ENCODE data around the gene ACSS1. TPM values are rescaled to one million over a fixed set of nuclear protein-coding genes. Genes with fewer than 3 reads are reported as not detected.

The ACSS1 gene
- total and polyA plus RNA-seq, 2 experiments from 2014 or later, result 1.3 to 4.1 TPM

- Histone ChIP-seq H3F3A (replicated peaks; ENCODE audit: low read depth) (no peaks in the 10 kb centered on the region), H3K9me2 (ENCODE audit: insufficient read depth) (no peaks in the 10 kb centered on the region), H3K27ac (ENCODE audit: low read depth) (no peak overlapping the region), H3K36me3 (ENCODE audit: insufficient read depth) (peaks cover 13% of the 10 kb centered on the region; the same call in 1 of the 2 replicates), H2AFZ (no peak overlapping the region), H3K4me3 (no peak overlapping the region), H3K27me3 (ENCODE audit: insufficient read depth) (no peaks in the 10 kb centered on the region), H4K20me1 (replicated peaks; ENCODE audit: insufficient read depth) (no peaks in the 10 kb centered on the region), H3K79me2 (replicated peaks; ENCODE audit: insufficient read depth) (no peaks in the 10 kb centered on the region), H3K4me2 (no peak overlapping the region), H3K4me1 (ENCODE audit: insufficient read depth) (no peaks in the 10 kb centered on the region)
- H3K36me3 Mint-ChIP-seq (ENCODE audit: low read depth), result peaks cover 67% of the 10 kb centered on the region
- ATAC-seq, result no peak
- H3K27me3 Mint-ChIP-seq (ENCODE audit: insufficient read depth, low read depth, poor library complexity), result peaks cover 2% of the 10 kb centered on the region
- no peak overlapping the region for H3K27ac Mint-ChIP-seq
- no peak for DNase-seq (ENCODE audit: low spot score)
- H3K9me3 Mint-ChIP-seq, result no peaks in the 10 kb centered on the region
- no peak for TF ChIP-seq EZH2 (IDR thresholded peaks at IDR 0.05; ENCODE audit: low read depth, unreplicated experiment)
- H3K4me1 Mint-ChIP-seq, result no peaks in the 10 kb centered on the region
- no peak overlapping the region for H3K4me3 Mint-ChIP-seq
These were observed 89.6 kb downstream of the ACSS1 start for GRCh38 chr20:24968278-24968800.

DNA sequence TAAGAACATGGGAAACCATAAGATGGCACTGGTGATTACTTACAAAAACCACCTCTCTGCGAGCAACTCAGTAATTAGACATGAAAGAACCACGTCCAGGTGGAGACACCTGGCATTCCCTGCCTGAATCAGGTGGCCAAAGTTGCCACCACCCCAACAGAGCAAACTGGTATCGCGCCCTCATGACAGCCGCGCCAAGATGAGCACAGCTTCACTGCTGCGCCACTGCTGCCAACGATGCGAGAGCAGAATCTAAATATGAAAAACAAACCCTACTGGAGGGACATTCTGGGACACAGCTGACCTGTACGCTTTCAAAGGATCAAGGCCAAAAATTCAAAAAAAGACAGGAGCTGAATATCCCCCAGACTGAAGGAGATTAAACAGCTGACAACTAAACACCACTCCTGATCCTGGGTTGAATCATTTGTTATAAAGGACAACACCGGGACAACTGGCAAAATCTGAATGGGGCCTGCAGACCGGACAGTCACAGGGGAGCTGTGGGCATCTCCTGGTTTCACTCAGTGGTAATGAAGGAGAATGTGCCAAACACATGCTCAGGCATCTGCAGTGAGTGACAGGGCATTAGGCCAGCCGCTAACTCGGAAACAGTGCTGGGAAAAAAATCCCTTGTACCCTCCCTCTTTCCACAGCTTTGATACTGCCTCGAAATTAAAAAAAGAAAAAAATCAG lies 91.5 kb downstream of the ACSS1 start:
- H3K4me3 ChIP-seq, result no peak overlapping the region
- Mint-ChIP-seq H3K4me1 (no peaks in the 10 kb centered on the region), H3K27me3 (ENCODE audit: insufficient read depth, low read depth, poor library complexity) (peaks cover 2% of the 10 kb centered on the region), H3K36me3 (ENCODE audit: low read depth) (peaks cover 66% of the 10 kb centered on the region), H3K4me3 (no peak overlapping the region), H3K9me3 (no peaks in the 10 kb centered on the region), H3K27ac (no peak overlapping the region)
- no peak overlapping the region for H2AFZ ChIP-seq
- DNase-seq (ENCODE audit: low spot score) (no peak), ATAC-seq (no peak)
- H3K4me2 ChIP-seq, result no peak overlapping the region
- H3F3A ChIP-seq (replicated peaks; ENCODE audit: low read depth), result no peaks in the 10 kb centered on the region
- no peak for TF ChIP-seq ETS1 (IDR thresholded peaks at IDR 0.05)
- TF ChIP-seq EZH2 (IDR thresholded peaks at IDR 0.05; ENCODE audit: low read depth, unreplicated experiment), result no peak
- TF ChIP-seq, protein P1, sequence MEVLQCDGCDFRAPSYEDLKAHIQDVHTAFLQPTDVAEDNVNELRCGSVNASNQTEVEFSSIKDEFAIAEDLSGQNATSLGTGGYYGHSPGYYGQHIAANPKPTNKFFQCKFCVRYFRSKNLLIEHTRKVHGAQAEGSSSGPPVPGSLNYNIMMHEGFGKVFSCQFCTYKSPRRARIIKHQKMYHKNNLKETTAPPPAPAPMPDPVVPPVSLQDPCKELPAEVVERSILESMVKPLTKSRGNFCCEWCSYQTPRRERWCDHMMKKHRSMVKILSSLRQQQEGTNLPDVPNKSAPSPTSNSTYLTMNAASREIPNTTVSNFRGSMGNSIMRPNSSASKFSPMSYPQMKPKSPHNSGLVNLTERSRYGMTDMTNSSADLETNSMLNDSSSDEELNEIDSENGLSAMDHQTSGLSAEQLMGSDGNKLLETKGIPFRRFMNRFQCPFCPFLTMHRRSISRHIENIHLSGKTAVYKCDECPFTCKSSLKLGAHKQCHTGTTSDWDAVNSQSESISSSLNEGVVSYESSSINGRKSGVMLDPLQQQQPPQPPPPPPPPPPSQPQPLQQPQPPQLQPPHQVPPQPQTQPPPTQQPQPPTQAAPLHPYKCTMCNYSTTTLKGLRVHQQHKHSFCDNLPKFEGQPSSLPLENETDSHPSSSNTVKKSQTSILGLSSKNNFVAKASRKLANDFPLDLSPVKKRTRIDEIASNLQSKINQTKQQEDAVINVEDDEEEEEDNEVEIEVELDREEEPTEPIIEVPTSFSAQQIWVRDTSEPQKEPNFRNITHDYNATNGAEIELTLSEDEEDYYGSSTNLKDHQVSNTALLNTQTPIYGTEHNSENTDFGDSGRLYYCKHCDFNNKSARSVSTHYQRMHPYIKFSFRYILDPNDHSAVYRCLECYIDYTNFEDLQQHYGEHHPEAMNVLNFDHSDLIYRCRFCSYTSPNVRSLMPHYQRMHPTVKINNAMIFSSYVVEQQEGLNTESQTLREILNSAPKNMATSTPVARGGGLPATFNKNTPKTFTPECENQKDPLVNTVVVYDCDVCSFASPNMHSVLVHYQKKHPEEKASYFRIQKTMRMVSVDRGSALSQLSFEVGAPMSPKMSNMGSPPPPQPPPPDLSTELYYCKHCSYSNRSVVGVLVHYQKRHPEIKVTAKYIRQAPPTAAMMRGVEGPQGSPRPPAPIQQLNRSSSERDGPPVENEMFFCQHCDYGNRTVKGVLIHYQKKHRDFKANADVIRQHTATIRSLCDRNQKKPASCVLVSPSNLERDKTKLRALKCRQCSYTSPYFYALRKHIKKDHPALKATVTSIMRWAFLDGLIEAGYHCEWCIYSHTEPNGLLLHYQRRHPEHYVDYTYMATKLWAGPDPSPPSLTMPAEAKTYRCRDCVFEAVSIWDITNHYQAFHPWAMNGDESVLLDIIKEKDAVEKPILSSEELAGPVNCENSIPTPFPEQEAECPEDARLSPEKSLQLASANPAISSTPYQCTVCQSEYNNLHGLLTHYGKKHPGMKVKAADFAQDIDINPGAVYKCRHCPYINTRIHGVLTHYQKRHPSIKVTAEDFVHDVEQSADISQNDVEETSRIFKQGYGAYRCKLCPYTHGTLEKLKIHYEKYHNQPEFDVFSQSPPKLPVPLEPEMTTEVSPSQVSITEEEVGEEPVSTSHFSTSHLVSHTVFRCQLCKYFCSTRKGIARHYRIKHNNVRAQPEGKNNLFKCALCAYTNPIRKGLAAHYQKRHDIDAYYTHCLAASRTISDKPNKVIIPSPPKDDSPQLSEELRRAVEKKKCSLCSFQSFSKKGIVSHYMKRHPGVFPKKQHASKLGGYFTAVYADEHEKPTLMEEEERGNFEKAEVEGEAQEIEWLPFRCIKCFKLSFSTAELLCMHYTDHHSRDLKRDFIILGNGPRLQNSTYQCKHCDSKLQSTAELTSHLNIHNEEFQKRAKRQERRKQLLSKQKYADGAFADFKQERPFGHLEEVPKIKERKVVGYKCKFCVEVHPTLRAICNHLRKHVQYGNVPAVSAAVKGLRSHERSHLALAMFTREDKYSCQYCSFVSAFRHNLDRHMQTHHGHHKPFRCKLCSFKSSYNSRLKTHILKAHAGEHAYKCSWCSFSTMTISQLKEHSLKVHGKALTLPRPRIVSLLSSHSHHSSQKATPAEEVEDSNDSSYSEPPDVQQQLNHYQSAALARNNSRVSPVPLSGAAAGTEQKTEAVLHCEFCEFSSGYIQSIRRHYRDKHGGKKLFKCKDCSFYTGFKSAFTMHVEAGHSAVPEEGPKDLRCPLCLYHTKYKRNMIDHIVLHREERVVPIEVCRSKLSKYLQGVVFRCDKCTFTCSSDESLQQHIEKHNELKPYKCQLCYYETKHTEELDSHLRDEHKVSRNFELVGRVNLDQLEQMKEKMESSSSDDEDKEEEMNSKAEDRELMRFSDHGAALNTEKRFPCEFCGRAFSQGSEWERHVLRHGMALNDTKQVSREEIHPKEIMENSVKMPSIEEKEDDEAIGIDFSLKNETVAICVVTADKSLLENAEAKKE (CRISPR knock-in tag; IDR thresholded peaks at IDR 0.05), result no peak
- no peak for TF ChIP-seq JUNB (IDR thresholded peaks at IDR 0.05; ENCODE audit: unreplicated experiment)
- no peak for TF ChIP-seq STAT1 (IDR thresholded peaks at IDR 0.05; ENCODE audit: unreplicated experiment)
- no peak for TF ChIP-seq CREB1 (CRISPR knock-in tag; IDR thresholded peaks at IDR 0.05; ENCODE audit: low read depth)
- no peak for TF ChIP-seq ZNF331 (CRISPR knock-in tag; IDR thresholded peaks at IDR 0.05; ENCODE audit: low read depth)
- H3K27me3 ChIP-seq (ENCODE audit: insufficient read depth), result no peaks in the 10 kb centered on the region
- peaks cover 20% of the 10 kb centered on the region for H3K36me3 ChIP-seq (ENCODE audit: insufficient read depth)
- H3K79me2 ChIP-seq (replicated peaks; ENCODE audit: insufficient read depth), result no peaks in the 10 kb centered on the region
- H4K20me1 ChIP-seq (replicated peaks; ENCODE audit: insufficient read depth), result no peaks in the 10 kb centered on the region
- no peak overlapping the region for H3K27ac ChIP-seq (ENCODE audit: low read depth)
- no peaks in the 10 kb centered on the region for H3K9me2 ChIP-seq (ENCODE audit: insufficient read depth)
- no peaks in the 10 kb centered on the region for H3K4me1 ChIP-seq (ENCODE audit: insufficient read depth)
